ENCODE results near the gene CDHR3.
"Not testable (repeated sequence)": the region's sequence is repeated elsewhere in the genome, so short reads cannot be mapped to it uniquely, and the experiment has no call there.

CDHR3 gene

GRCh38 chr7:105990727-105991453 is 27.8 kb downstream of the CDHR3 start:
- Histone ChIP-seq H3K4me3 (no peak overlapping the region), H3K27ac (no peak overlapping the region)

DNA sequence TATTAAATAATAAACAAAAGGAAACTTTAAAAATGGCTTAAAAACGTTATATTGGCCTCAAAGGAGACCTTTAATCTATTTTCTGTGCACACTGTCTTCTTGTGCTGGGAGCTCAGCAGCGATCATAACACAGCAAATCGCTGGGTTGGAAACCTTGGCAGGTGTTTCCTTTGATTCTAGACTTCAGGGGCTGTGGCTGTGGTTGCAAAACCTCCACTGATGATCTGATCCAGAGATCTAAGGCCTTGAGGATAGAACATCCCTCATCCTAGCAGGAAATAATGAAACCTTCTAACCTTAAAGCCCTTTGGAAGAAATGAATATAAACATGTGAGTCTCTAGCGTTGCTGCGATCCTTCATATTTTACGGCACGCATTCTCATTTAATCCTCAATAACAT is 29.8 kb downstream of the CDHR3 start:
- Histone ChIP-seq H3K4me3 (no peak overlapping the region), H3K27ac (no peak overlapping the region)

- H3K27ac ChIP-seq, result no peak overlapping the region
Observed at GRCh38 chr7:105996860-105997737, 34.0 kb downstream of the CDHR3 start.

DNA sequence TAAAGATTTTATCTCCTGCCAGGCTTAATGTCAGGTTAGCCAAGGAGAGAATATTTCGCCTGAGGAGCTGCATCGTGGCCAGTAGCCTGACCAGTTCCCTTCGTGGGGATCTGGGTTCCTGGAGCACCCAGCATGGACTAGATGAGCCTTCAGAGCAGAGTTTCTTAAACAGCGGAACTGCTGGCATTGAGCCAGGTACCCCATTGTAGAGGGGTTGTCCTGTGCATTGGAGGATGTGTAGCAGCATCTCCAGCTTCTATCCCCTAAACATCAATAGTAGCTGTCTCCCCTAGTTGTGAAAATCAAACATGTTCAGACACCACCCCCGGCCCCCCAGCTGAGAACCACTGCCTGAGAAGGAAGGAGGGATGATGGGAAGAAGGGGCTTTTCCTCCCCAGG is 36.2 kb downstream of the CDHR3 start:
- no peak overlapping the region for H3K27ac ChIP-seq
- H3K4me3 ChIP-seq, result no peak overlapping the region

More at GRCh38 chr7:105996860-105997737, 34.0 kb downstream of the CDHR3 start:
- H3K4me3 ChIP-seq, result no peak overlapping the region

GRCh38 chr7:106001196-106001595 is 38.1 kb downstream of the CDHR3 start:
- Histone ChIP-seq H3K4me3 (no peak overlapping the region), H3K27ac (no peak overlapping the region)

GRCh38 chr7:106001886-106002285 is 38.8 kb downstream of the CDHR3 start:
- Histone ChIP-seq H3K4me3 (no peak overlapping the region), H3K27ac (no peak overlapping the region)

GRCh38 chr7:106003525-106004064 is 40.5 kb downstream of the CDHR3 start:
- no peak overlapping the region for H3K27ac ChIP-seq
- no peak overlapping the region for H3K4me3 ChIP-seq

DNA sequence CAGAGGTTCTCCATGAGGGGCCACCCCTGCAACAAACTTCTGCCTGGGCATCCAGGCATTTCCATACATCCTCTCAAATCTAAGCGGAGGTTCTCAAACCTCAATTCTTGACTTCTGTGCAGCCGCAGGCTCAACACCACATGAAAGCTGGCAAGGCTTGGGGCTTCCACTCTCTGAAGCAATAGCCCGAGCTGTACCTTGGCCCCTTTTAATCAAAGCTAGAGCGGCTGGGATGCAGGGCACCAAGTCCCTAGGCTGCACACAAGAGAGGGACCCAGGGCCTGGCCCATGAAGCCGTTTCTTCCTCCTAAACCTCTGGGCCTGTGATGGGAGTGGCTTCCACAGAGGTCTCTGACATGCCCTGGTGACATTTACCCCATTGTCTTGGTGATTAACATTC is 43.8 kb downstream of the CDHR3 start:
- Histone ChIP-seq H3K4me3 (no peak overlapping the region), H3K27ac (no peak overlapping the region)

DNA sequence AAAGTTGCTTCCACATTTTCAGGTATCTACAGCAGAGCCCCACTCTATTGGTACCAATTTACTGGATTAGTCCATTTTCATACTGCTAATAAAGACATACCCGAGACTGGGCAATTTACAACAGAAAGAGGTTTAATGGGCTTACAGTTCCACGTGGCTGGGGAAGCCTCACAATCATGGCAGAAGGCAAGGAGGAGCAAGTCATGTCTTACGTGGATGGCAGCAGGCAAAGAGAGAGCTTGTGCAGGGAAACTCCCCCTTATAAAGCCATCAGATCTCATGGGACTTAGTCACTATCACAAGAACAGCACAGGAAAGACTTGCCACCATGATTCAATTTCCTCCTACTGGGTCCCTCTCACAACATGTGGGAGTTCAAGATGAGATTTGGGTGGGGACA is 44.7 kb downstream of the CDHR3 start:
- not testable (repeated sequence) for H3K27ac ChIP-seq, H3K4me3 ChIP-seq

DNA sequence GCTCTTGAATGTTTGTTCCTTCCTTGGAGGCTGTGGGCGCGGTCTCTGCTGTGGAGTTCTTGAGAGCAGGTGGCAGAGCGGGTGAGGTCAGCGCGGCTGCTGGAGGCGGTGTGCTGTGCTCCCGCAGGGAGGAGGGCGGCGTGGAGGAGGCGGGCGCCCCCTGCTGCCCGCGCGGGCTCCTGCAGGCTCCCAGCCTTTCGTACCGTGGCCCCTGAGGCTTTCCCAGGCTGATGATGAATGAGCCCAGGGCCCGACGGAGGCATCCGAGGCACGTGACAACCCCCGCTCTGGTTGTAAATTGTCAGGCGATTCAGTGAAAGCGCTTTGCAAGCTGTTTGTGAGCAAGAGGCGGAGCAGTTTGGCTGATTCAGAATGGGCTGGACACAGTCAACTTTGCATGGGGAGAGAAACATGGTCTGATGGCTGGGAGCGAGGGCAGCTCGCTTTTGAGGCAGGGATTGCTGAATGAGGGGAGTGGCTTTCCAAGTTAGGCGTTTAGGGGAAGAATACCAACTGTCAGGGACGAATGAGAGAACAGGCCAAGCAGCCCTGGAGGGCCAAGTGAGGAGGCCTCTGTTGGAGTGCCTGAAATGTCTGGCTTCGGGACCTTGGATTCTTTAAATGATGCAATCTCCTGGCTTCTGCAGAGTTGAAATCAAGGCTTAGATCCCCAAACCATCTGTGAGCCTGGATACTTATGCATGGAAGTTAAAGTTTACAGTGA is 46.6 kb downstream of the CDHR3 start:
- H3K4me3 ChIP-seq, result no peak overlapping the region
- H3K27ac ChIP-seq, result peak overlapping the region in 1 of 21 experiments; percentile 35

DNA sequence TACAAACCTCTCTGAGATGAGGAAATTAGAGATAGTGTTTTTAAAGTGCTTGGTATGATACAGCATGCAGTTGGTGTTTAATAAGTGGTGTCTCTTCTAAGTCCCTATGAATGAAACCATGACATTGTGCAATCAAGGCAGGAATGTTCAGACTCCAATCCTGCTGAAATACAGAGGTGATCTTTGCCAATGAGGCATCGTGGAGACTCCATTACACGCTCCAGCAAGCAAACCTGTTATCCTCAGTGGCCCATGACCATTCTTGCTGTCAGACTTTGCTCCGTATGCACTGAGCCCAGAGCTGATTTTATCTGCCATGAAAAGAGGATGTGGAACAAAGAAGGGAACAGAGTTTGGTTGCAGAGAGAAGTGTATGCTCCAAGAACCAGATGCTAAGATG is 47.3 kb downstream of the CDHR3 start:
- Histone ChIP-seq H3K4me3 (no peak overlapping the region), H3K27ac (no peak overlapping the region)

GRCh38 chr7:106010866-106011265 is 47.8 kb downstream of the CDHR3 start:
- H3K27ac ChIP-seq, result no peak overlapping the region
- H3K4me3 ChIP-seq, result no peak overlapping the region

DNA sequence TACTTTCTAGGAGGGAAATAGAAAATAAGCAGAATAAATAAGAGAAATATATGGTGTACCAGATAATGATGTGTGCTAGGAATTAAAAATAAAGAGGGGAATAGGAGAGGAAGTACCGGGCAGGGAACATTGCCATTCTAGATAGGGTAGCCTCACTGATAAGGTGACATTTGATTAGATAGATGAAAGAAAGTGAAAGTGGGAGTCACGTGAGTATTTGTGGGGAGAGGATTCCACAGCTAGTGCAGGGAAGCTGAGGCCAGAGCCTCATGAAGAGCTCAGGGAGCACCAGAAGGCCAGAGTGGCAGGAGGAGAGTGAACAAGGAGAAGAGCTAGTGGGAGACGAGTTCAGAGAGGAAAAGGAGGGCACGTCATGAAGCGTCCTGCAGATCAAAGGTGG is 49.1 kb downstream of the CDHR3 start:
- Histone ChIP-seq H3K27ac (no peak overlapping the region), H3K4me3 (no peak overlapping the region)

DNA sequence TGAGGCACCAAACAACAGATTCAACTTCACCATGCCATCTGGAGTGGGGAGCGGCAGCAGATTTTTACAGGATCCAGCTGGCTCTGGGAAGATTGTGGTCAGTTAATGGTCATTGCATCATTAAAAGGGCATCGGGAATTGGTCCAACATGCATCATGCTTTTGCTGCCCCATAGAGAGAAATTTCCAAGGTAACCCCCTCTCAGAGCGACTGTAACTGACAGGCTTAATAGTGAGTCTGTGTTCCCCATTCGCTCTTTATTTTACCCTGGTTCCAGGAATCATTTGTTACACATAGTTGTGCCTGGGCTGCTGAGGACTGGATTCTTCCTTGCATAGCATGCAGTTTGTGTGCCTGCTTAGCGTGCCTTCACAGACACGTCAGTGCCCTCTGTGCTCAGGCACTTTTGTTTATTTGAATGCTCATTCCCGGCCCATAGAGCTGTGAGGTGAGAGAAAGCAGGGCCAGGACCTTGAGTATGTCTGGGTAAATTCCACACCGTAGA is 49.9 kb downstream of the CDHR3 start:
- no peak overlapping the region for H3K4me3 ChIP-seq
- no peak overlapping the region for H3K27ac ChIP-seq

DNA sequence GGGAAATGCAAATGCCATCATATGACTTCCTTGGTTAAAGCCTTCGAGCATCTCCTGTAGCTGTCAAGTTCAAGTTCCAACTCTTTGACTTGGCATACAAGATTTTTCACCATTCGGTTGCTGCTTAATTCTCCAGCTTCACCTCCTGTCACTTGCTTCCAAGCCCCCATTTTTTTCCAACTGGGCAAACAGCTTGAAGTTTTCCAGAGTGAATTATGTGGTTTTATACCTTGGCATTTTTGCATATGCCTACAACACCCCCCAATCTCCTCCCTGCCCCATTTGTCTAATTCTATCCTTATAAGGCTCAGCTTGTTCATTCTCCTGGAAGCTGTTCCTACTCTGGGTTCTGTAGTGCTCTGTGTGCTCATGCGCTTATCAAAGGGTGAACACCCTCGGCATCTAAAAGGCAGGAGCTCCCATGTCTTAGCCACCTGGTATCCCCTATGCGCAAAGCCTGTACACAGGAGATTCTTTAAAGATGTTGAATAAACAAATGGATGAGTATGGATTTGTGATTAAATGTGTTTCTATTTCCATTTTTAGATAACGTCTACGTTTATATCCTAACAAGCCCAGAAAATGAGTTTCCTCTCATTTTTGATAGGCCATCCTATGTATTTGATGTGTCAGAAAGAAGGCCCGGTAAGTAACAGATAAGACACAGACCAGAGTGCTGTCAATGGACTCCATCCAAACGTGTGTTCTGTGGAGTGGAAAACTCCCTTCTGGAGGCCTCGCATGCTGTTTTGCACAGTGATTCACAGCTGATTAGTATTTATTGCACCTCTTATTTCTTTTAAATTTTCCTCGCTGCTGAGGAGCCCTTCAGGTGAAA is 52.5 kb downstream of the CDHR3 start:
- no peak overlapping the region for H3K4me3 ChIP-seq
- no peak overlapping the region for H3K27ac ChIP-seq

DNA sequence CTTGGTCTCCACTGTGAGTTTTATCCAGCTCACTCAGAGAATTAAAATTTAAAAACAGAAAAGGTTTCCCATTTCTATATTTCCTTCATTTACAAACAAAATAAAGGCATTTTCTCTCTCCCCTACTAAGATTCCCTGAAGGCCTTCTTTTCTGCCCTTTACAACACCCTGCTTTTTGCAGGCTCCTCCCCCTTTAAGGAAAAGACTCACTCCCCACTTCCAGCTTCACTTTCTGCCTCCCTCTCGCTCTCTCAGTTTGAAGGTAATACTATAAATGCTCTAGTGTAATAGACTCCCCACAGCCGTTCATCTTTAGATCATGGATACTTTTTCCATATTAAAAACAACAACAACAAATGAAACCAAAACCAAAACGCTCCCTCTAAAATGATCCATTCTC is 53.3 kb downstream of the CDHR3 start:
- no peak overlapping the region for H3K27ac ChIP-seq
- no peak overlapping the region for H3K4me3 ChIP-seq

- Histone ChIP-seq H3K27ac (no peak overlapping the region), H3K4me3 (no peak overlapping the region)
Observed at GRCh38 chr7:106017657-106018056, 54.6 kb downstream of the CDHR3 start.

DNA sequence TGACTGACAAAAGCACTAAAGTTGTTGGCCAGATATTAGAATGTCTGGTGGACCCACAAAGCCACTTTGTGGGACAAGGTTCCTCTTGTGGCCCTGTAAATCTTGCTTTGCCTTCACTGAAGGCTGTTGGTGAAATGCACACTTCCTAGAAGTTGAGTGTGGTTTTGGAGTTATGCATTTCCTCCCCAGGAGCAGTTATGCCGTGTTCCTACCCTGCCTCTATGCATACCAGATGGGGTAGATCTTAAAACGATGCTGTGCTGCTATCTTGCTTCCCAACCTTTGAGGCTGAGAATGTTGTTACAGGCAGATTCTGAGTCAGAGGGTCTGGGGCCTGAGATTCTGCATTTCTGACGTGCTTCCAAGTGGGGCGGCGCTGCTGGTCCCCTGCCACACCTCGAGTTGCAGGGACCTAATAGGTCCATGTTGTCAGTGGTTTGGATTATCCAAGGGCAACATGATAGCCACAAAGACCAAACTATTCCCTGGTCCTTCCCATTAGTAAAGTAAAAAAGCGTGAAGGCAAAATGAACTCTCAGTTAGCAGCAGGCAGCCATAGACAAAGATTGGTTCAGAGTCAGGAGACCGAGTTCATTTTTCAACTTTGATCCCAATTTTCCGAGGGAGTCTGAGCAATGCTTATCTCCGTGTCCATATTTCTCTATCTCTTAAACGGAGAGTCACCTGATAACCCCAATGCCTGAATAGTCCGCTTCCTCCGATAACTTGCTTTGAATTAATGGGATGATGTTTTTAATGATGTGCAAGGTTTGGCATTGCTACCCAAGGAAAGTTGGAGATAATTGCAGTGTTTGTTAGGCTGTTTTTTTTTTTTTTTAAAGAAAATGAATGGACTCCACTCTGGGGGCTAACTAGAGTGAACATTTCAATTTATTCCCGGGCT is 55.8 kb downstream of the CDHR3 start:
- Histone ChIP-seq H3K4me3 (no peak overlapping the region), H3K27ac (no peak overlapping the region)
